22Rv1 (cell line): ENCODE data around the gene RRAD.

Source experiments
- CTCF ChIP-seq: fragments of 450-650 bp; IDR thresholded peaks from 2 replicates; pipeline ENCODE4 v1.5.1; 2017; ENCODE audit warnings: mild to moderate bottlenecking
- ZFX ChIP-seq: fragments of 450-650 bp; IDR thresholded peaks from 2 replicates; pipeline ENCODE4 v1.6.1; 2017; ENCODE audit warnings: antibody characterized with exemption, borderline replicate concordance

GRCh38 chr16:66904846-66905632, 20.3 kb downstream of the RRAD start:
- TF ChIP-seq CTCF (no peak), ZFX (no peak)
